NCI-H526 treated with DMSO at 0.1 percent for 48 hours (cell line): ENCODE data around the gene DDIT3.
"Not testable (repeated sequence)": the region's sequence is repeated elsewhere in the genome, so short reads cannot be mapped to it uniquely, and the experiment has no call there.

Experiments
- DNase-seq: peaks from one replicate; lab custom pipeline; 2025; lab: John Stamatoyannopoulos, UW

The DDIT3 gene

GRCh38 chr12:57513266-57513665, 7.0 kb downstream of the DDIT3 start:
- no peak for DNase-seq

DNA sequence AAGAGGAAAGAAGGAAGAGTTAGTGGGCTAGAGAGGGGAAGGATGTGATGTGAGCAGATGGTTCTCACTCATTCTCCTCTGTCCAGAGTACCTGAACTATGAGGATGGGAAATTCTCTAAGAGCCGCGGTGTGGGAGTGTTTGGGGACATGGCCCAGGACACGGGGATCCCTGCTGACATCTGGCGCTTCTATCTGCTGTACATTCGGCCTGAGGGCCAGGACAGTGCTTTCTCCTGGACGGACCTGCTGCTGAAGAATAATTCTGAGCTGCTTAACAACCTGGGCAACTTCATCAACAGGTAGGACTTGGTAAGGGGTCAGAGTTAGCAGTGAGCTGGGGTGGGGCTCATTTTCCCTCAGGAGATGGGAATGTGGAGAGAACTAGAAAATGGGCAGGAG, 7.6 kb downstream of the DDIT3 start:
- DNase-seq: no peak

DNA sequence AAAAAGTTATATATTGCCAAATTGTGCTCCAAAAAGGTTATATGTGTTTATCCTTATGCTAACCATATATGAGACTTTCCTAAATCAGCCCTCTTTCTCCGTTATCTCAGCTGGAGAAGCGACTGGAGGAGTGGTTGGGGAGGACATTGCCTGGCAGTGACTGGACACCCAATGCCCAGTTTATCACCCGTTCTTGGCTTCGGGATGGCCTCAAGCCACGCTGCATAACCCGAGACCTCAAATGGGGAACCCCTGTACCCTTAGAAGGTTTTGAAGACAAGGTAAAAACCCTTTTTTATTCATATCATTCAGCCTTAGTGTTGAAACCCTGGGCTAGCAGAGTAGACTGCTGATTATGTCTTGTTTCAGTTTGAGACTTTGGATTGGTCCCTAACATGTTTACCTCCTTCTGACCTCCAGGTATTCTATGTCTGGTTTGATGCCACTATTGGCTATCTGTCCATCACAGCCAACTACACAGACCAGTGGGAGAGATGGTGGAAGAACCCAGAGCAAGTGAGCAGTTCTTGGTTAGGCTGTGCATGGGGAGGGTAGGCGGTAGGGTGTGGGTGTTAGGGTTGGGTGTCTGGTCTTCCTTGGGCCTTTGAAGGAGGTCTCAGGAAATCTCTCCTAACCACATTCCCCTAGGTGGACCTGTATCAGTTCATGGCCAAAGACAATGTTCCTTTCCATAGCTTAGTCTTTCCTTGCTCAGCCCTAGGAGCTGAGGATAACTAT, 8.6 kb downstream of the DDIT3 start:
- DNase-seq: no peak

DNA sequence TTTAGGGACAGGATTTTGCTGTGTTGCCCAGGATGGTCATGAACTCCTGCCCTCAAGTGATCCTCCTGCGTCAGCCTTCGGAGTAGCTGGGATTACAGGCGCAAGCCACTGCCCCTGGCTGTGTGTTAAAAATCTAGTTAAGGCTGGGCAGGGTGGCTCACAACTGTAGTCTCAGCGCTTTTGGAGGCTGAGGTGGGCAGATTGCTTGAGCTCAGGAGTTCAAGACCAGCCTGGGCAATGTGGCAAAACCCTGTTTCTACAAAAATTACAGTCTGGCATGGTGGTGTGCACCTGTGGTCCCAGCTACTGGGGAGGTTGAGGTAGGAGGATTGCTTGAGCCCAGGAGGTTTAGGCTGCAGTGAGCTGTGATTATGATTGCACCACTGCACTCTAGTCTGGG, 9.2 kb downstream of the DDIT3 start:
- DNase-seq: no peak

DNA sequence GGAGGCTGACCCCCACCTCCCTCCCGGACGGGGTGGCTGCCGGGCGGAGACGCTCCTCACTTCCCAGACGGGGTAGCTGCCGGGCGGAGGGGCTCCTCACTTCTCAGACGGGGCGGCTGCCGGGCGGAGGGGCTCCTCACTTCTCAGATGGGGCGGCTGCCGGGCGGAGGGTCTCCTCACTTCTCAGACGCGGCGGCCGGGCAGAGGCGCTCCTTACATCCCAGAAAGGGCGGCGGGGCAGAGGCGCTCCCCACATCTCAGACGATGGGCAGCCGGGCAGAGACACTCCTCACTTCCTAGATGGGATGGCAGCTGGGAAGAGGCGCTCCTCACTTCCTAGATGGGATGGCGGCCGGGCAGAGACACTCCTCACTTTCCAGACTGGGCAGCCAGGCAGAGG, 12.5 kb downstream of the DDIT3 start:
- DNase-seq: not testable (repeated sequence)

DNA sequence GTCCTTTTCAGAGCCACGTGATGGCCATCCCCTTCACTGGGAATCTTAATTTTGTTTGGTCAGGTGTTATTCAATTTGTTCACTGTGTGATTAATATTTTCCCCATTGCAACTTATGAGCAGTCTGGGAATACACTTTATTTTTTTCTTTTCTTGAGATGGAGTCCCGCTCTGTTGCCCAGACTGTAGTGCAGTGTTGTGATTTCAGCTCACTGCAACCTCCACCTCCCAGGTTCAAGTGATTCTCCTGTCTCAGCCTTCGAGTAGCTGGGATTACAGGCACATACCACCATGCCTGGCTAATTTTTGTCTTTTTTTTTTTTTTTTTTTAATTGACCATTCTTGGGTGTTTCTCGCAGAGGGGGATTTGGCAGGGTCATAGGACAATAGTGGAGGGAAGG, 13.8 kb downstream of the DDIT3 start:
- not testable (repeated sequence) for DNase-seq

GRCh38 chr12:57502311-57502969, 17.9 kb downstream of the DDIT3 start:
- DNase-seq: not testable (repeated sequence)

GRCh38 chr12:57500213-57500612, 20.1 kb downstream of the DDIT3 start:
- DNase-seq: no peak

- DNase-seq: no peak
These were observed 21.7 kb downstream of the DDIT3 start for GRCh38 chr12:57498571-57498970.

- DNase-seq: no peak
These were observed 22.2 kb downstream of the DDIT3 start for GRCh38 chr12:57498132-57498502.

DNA sequence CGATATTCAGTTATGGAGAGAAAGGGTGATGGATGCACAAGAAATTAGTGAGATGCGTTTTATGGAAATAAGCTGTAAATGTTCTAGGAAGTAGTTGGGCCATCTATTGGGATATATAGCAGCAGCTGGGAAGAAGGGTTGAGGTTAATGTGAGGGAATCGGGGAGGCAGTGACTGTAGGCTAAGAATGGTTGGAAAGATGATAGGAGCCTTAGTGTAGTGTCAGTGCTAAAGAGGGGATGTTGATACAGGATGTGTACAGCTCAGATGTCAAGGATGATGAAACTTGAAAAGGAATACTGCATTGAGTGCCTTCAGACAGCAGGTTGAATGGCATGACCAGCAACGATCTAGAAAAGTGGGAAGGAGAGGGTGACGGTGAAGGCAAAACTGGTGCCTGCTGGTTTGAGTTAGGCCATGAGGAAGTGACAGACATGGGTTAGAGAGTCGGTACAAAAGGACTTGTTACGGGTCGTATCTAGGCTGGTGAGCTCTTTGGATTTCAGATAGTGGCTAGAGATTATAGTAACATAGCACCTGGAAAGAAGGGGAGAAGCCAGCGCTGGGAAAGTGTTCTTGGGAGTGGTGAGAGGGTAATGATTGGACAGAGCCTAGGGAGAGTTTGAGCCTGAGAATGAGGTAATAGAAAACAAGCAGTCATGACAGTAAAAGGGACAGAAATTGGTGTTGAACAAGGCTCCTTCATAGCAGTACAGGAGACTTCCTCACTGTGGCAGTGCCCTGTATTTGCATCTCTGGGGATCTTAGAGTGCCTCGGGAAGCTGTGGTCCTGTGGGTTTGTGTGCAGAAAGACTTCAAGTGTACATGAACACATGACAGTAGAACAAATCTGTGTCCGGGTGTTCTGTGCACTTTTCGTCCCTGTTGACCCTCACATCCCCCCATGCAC, 22.8 kb downstream of the DDIT3 start:
- DNase-seq: no peak

DNA sequence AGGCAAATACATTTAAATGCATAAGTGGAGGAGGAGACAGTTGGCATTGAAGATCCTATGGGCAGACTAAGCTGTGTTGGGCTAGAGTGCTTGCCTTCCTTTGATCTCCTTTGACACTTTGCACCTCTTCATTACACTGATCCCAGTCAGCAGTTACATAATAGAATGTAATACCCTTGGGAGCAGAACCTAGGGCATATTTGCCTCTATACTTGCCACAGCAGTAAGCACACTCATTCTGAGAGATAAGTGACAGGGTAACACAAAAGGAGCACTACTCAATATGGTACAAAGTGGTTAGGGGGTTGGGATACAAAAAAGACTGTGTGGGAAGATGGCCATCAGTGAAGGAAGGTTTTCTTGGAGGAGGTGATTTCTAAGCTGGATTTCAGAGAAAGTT, 23.5 kb downstream of the DDIT3 start:
- DNase-seq: no peak

DNA sequence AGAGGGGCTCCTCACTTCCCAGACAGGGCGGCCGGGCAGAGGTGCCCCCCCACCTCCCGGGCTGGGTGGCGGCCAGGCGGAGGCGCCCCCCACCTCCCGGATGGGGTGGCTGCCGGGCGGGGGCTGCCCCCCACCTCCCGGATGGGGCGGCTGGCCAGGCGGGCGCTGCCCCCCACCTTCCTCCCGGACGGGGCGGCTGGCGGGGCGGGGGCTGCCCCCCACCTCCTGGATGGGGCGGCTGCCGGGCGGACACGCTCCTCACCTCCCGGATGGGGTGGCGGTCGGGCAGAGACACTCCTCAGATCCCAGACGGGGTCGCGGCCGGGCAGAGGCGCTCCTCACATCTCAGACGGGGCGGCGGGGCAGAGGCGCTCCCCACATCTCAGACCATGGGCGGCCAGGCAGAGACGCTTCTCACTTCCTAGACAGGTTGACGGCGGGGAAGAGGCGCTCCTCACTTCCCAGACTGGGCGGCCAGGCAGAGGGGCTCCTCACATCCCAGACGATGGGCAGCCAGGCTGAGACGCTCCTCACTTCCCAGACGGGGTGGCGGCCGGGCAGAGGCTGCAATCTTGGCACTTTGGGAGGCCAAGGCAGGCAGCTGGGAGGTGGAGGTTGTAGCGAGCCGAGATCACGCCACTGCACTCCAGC, 25.1 kb downstream of the DDIT3 start:
- not testable (repeated sequence) for DNase-seq

GRCh38 chr12:57491393-57492280, 28.7 kb downstream of the DDIT3 start:
- DNase-seq: no peak

DNA sequence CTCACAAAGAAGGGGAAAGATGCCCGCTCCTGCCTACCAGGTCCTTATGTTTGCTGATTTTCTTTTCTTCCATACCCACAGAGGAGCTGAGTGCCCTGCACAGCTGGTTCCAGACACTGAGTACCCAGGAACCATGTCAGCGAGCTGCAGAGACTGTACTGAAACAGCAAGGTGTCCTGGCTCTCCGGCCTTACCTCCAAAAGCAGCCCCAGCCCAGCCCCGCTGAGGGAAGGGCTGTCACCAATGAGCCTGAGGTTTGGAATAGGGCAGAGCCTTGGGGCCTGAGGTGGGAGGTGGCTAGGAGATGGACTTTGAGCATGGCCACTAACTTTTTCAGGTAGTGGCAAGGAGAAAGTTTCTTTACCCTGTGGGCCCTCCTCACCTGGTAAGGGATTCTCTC, 30.2 kb downstream of the DDIT3 start:
- DNase-seq: no peak

DNA sequence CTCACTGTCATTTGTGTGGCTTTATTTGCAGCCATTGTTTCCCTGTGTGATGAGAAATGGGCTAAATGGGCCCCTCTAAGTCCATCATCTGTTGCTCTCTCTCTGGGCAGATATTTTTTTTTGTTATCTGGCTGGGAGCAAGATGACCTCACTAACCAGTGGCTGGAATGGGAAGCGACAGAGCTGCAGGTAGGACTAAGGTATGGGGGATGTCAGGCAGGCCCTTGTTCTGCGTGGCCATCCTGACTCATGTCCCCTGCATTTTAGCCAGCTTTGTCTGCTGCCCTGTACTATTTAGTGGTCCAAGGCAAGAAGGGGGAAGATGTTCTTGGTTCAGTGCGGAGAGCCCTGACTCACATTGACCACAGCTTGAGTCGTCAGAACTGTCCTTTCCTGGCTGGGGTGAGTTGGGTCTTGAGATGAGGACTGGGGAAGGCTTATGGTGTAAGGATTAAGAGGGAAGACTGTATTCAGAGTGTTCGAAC, 31.1 kb downstream of the DDIT3 start:
- DNase-seq: no peak

DNA sequence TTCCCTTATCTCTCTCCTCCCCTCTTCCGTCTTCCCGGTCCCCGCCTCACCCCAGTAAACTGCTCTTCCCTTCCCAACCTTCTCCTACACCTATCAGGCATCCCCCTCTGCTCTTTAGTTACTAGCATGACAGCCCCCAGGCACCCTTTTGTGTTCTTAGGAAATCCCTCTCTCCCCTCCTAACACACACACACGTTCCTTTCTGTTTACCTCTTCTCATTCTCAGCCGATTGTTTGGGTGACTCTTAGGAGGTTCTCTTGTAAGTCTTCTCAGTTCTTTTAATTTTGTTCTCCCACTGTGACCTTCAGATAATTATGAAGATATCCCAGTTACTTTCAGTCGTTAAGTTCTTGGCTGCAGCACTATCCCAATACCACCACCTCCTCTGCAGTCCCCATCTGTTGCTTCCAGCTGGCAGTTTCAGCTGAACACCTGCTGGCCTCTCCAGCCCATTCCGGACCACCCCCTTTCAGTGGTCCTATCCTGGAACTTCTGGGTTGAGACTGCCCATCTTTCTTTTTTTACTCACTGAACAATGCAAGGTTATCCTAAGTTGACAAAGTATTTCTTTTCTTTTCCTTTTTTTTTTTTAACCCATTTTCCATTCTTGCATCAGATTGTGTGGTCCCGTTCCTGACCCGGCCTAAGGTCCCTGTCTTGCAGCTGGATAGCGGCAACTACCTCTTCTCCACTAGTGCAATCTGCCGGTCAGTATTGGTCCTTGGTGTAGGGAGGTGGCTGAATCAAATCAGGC, 31.7 kb downstream of the DDIT3 start:
- DNase-seq: no peak

GRCh38 chr12:57487597-57488401, 32.5 kb downstream of the DDIT3 start, which contains the start of gene MARS1:
TSS of gene MARS1 (plus strand) at chr12:57488068. CDS start at chr12:57488091, 23 bp downstream.
- peak; percentile 92 for DNase-seq

- no peak for DNase-seq
These were observed 33.2 kb downstream of the DDIT3 start for GRCh38 chr12:57487055-57487596.
